AG20443 (cell line): ENCODE data around the gene PAQR8.
A peak's percentile ranks its signal among the peaks of the same experiment; 100 is the strongest.

Experiments
- DNase-seq: peaks from one replicate; pipeline ENCODE4 v3.0.0; 2012; ENCODE audit warnings: low spot score, mixed read lengths

The PAQR8 gene

GRCh38 chr6:52361945-52362442, at the start of gene PAQR8:
TSS of gene PAQR8 (plus strand) at chr6:52362151. CDS start at chr6:52403214, 41,063 bp downstream.
- peak; percentile 98 for DNase-seq

GRCh38 chr6:52312461-52312860, 49.5 kb upstream of the PAQR8 start:
- DNase-seq = no peak

- no peak for DNase-seq
Observed at GRCh38 chr6:52314752-52315151, 47.2 kb upstream of the PAQR8 start.

GRCh38 chr6:52317211-52317610, 44.7 kb upstream of the PAQR8 start:
- DNase-seq = no peak

- peak; percentile 75 for DNase-seq
Observed at GRCh38 chr6:52317841-52318581, 43.9 kb upstream of the PAQR8 start.

- no peak for DNase-seq
Observed at GRCh38 chr6:52324189-52324588, 37.8 kb upstream of the PAQR8 start.

GRCh38 chr6:52325695-52326471, 36.1 kb upstream of the PAQR8 start:
- DNase-seq = no peak

- no peak for DNase-seq
Observed at GRCh38 chr6:52326540-52327364, 35.2 kb upstream of the PAQR8 start.

- no peak for DNase-seq
Observed at GRCh38 chr6:52328303-52328662, 33.7 kb upstream of the PAQR8 start.

GRCh38 chr6:52328729-52329128, 33.2 kb upstream of the PAQR8 start:
- DNase-seq = no peak

GRCh38 chr6:52330470-52330869, 31.5 kb upstream of the PAQR8 start:
- DNase-seq = no peak

GRCh38 chr6:52331793-52332457, 30.0 kb upstream of the PAQR8 start:
- no peak for DNase-seq

GRCh38 chr6:52333840-52334200, 28.1 kb upstream of the PAQR8 start:
- no peak for DNase-seq

GRCh38 chr6:52335576-52335975, 26.4 kb upstream of the PAQR8 start:
- DNase-seq = no peak

GRCh38 chr6:52336919-52337561, 24.9 kb upstream of the PAQR8 start:
- DNase-seq = no peak

GRCh38 chr6:52337633-52338290, 24.2 kb upstream of the PAQR8 start:
- DNase-seq = no peak

GRCh38 chr6:52340603-52340880, 21.4 kb upstream of the PAQR8 start:
- DNase-seq = no peak

GRCh38 chr6:52341561-52342260, 20.2 kb upstream of the PAQR8 start:
- no peak for DNase-seq

GRCh38 chr6:52345311-52345710, 16.6 kb upstream of the PAQR8 start:
- DNase-seq = no peak

GRCh38 chr6:52346503-52346902, 15.4 kb upstream of the PAQR8 start:
- no peak for DNase-seq

- no peak for DNase-seq
Observed at GRCh38 chr6:52347818-52348217, 14.1 kb upstream of the PAQR8 start.
